HL-60 (cell line): Measurements from ENCODE around the gene ZMYND8.

ENCODE experiments used
- DNase-seq, 2 experiments: peaks; one replicate each; pipeline ENCODE4 v3.0.0-alpha.2; 2010 to 2020; ENCODE audit warnings: low read depth in 1 of 2, low spot score in 1 of 2
- H3K27ac ChIP-seq: fragments of 250-450 bp; sonication (Bioruptor Pico); replicated peaks from 2 replicates; pipeline ENCODE4 v1.5.1; 2020; ENCODE audit warnings: mild to moderate bottlenecking, moderate library complexity
- H3K27me3 ChIP-seq: fragments of 250-450 bp; sonication (Bioruptor Pico); 2 replicates; pipeline ENCODE4 v1.5.1; 2021; ENCODE audit warnings: mild to moderate bottlenecking, moderate library complexity; ENCODE audit not compliant: insufficient read depth, poor library complexity, severe bottlenecking
- H3K4me3 ChIP-seq: replicated peaks from 2 replicates; pipeline ENCODE4 v1.5.1; 2011; ENCODE audit warnings: mild to moderate bottlenecking, control low read depth, low read length; ENCODE audit not compliant: insufficient read depth
- GABPA ChIP-seq: IDR thresholded peaks from 2 replicates; pipeline ENCODE4 v1.6.1; 2012; ENCODE audit warnings: low read depth
- POLR2AphosphoS5 ChIP-seq: IDR thresholded peaks from 2 replicates; pipeline ENCODE4 v1.6.1; 2012; ENCODE audit warnings: low read depth
- SPI1 ChIP-seq: IDR thresholded peaks from 2 replicates; pipeline ENCODE4 v1.6.1; 2012; ENCODE audit warnings: low read depth, mild to moderate bottlenecking, borderline replicate concordance
- TF ChIP-seq, protein P1 (sequence below): IDR thresholded peaks from 2 replicates; pipeline ENCODE4 v1.6.1; 2012; ENCODE audit warnings: low read depth; ENCODE audit not compliant: insufficient replicate concordance
- TF ChIP-seq, protein P2 (sequence below): IDR thresholded peaks from one replicate; pipeline ENCODE4 v1.5.1; 2011; ENCODE audit warnings: low read length, control low read depth, inconsistent platforms; ENCODE audit not compliant: insufficient read depth

ZMYND8 gene

DNA sequence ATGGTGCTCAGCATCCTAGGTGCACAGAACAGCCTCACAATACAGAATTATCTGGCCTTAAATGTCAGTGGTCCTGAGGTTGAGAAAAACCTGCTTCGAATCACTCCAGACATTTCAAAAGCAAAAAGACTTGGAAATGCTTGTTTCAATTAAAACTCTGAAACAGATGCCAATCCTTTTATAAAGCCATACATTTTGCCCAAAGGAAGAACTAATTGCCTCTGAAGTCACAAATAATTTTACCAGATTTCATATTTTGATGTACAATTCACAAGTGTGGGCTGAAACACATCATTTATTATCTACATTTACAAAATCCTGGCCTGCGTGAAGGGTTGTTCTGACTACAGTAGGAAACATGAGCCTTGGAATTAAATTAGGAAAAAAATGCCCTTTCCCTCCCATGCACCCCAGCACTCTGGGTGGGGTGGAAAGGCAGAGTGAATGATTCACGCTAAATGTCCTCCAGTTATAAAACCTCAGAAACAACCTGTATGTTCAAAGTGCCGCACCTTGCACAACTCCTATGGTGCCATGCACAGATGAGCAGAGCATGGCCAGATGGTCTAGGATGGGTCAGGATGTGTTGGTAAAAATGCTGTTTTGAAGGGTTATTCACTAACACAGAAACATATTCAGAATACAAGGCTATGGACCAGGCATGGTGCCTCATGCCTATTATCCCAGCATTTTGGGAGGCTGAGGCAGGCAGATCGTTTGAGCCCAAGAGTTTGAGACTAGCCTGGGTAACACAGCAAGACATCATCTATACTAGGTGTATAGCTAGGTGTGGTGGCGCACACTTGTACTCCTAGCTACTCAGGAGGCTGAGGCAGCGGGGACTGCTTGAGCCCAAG, 87.0 kb downstream of the ZMYND8 start:
- no peak for TF ChIP-seq POLR2AphosphoS5
- no peak for TF ChIP-seq GABPA
- TF ChIP-seq, protein P1, sequence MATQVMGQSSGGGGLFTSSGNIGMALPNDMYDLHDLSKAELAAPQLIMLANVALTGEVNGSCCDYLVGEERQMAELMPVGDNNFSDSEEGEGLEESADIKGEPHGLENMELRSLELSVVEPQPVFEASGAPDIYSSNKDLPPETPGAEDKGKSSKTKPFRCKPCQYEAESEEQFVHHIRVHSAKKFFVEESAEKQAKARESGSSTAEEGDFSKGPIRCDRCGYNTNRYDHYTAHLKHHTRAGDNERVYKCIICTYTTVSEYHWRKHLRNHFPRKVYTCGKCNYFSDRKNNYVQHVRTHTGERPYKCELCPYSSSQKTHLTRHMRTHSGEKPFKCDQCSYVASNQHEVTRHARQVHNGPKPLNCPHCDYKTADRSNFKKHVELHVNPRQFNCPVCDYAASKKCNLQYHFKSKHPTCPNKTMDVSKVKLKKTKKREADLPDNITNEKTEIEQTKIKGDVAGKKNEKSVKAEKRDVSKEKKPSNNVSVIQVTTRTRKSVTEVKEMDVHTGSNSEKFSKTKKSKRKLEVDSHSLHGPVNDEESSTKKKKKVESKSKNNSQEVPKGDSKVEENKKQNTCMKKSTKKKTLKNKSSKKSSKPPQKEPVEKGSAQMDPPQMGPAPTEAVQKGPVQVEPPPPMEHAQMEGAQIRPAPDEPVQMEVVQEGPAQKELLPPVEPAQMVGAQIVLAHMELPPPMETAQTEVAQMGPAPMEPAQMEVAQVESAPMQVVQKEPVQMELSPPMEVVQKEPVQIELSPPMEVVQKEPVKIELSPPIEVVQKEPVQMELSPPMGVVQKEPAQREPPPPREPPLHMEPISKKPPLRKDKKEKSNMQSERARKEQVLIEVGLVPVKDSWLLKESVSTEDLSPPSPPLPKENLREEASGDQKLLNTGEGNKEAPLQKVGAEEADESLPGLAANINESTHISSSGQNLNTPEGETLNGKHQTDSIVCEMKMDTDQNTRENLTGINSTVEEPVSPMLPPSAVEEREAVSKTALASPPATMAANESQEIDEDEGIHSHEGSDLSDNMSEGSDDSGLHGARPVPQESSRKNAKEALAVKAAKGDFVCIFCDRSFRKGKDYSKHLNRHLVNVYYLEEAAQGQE = no peak
- no peak for TF ChIP-seq SPI1
- TF ChIP-seq, protein P2, sequence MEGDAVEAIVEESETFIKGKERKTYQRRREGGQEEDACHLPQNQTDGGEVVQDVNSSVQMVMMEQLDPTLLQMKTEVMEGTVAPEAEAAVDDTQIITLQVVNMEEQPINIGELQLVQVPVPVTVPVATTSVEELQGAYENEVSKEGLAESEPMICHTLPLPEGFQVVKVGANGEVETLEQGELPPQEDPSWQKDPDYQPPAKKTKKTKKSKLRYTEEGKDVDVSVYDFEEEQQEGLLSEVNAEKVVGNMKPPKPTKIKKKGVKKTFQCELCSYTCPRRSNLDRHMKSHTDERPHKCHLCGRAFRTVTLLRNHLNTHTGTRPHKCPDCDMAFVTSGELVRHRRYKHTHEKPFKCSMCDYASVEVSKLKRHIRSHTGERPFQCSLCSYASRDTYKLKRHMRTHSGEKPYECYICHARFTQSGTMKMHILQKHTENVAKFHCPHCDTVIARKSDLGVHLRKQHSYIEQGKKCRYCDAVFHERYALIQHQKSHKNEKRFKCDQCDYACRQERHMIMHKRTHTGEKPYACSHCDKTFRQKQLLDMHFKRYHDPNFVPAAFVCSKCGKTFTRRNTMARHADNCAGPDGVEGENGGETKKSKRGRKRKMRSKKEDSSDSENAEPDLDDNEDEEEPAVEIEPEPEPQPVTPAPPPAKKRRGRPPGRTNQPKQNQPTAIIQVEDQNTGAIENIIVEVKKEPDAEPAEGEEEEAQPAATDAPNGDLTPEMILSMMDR = no peak
- Histone ChIP-seq H3K27ac (no peak overlapping the region), H3K27me3 (no peaks in the 10 kb centered on the region), H3K4me3 (no peak overlapping the region)
- no peak for DNase-seq

DNA sequence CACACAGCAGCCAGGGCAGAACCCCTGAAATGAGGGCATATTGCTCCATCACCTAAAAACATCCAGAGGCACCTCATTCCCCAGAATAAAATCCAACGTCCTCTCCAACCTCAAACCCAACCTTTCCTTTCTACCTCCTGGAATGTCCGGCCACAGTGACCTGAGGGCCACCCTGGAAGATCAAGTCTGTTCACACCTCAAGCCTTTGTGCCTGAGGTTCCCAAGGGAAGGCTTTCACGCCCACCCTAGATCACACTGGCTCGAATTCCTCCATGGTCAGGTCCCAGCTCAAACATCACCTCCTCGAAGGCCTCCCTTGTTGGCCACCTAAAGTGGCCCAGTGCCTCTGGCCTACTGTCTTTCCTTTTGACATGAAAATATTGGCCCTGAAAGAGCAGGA, 88.9 kb downstream of the ZMYND8 start:
- no peak for DNase-seq
- no peaks in the 10 kb centered on the region for H3K27me3 ChIP-seq
- H3K27ac ChIP-seq = no peak overlapping the region
- TF ChIP-seq, protein P1 = no peak
- TF ChIP-seq POLR2AphosphoS5 (no peak), GABPA (no peak), SPI1 (no peak)
- TF ChIP-seq, protein P2 = no peak
- H3K4me3 ChIP-seq = no peak overlapping the region

DNA sequence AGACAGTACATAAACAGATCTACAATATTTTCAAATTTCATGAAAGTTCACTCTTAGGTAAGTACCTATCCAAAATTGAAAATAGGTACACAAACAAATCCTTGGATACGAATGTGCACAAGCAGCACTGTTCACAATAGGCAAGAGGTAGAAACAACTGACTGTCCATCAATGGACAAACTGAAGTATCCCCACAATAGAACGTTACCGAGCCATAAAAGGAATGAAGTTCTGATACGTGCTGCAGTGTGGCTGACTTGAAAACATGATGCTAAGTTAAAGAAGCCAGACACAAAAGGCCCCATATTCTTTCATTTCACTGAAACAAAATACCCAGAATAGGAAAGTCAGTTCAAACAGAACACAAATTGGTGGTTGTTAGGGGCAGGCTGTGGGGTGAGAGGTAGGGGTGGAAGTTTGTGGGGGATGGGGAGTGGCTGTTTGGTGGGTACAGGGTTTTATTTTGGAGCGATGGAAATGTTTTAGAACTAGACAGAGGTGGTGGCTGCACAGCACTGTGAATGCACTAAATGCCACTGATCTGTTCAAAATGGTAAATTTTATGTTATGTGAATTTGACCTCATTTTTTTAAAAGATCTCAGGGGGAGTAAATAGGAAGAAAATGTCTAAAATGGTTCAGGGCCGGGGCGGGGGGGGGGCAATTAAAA, 89.5 kb downstream of the ZMYND8 start:
- DNase-seq = no peak
- TF ChIP-seq, protein P2 = no peak
- no peak for TF ChIP-seq GABPA
- no peak overlapping the region for H3K27ac ChIP-seq
- no peaks in the 10 kb centered on the region for H3K27me3 ChIP-seq
- no peak overlapping the region for H3K4me3 ChIP-seq
